Keratinocyte (primary cell): ENCODE measurements around the gene SF1.

Source experiments
- CTCF ChIP-seq, 3 experiments: IDR thresholded peaks in 1 of 3; conservative IDR thresholded peaks in 1 of 3; optimal IDR thresholded peaks in 1 of 3; 2 replicates in 2 of 3; 3 replicates in 1 of 3; pipeline versions ENCODE3 to v1.5.1; 2011; ENCODE audit warnings: low read length in 3 of 3, mild to moderate bottlenecking in 3 of 3, moderate library complexity in 2 of 3, control low read depth in 1 of 3, inconsistent platforms in 1 of 3; ENCODE audit not compliant: insufficient read depth in 2 of 3; ENCODE audit errors: extremely low read depth in 1 of 3
- EZH2 ChIP-seq: IDR thresholded peaks from one replicate; pipeline ENCODE4 v1.6.1; 2012; ENCODE audit warnings: inconsistent platforms, mild to moderate bottlenecking, low read length, moderate library complexity

GRCh38 chr11:64757549-64758329 is 20.6 kb downstream of the SF1 start:
- TF ChIP-seq CTCF (optimal IDR thresholded peaks at IDR 0.05 in 1 of 3, IDR thresholded peaks at IDR 0.05 in 1 of 3, conservative IDR thresholded peaks at IDR 0.05 in 1 of 3; ENCODE audit: extremely low read depth in 1 of 3, insufficient read depth in 2 of 3, low read length in 3 of 3) (no peak), EZH2 (no peak)
